H1 (cell line): ENCODE data around the gene TBC1D4. TPM values are rescaled to one million over a fixed set of nuclear protein-coding genes. Genes with fewer than 3 reads are reported as not detected.

Experiments
- GABPA ChIP-seq: IDR thresholded peaks from 2 replicates; pipeline ENCODE4 v1.6.1; 2011; ENCODE audit warnings: mild to moderate bottlenecking, low read length, moderate library complexity, borderline replicate concordance; ENCODE audit not compliant: insufficient read depth
- polyA plus RNA-seq, 7 experiments: library from polyadenylated mRNA; depleted of rRNA in 3 of 7; stranded (reverse) in 5 of 7; unstranded in 2 of 7; fragments of >200 nt in 5 of 7; fragments of 200-250 nt in 2 of 7; gene quantifications; 1 replicate in 5 of 7; 2 replicates in 1 of 7; 4 replicates in 1 of 7; pipeline versions ENCODE4 v1.2.1 to v1.2.3, GENCODE V29; 2011 to 2013; ENCODE audit warnings: missing spikeins in 2 of 7, mixed read lengths in 2 of 7
- total RNA-seq: library from RNA; stranded (reverse); fragmentation: NEBNext Ultra II Directional; extraction: Animal tissue kit (Norgen Biotek cat#: 25700); gene quantifications from 2 replicates; pipeline ENCODE4 v1.2.1, GENCODE V29; 2021

The TBC1D4 gene
- total and polyA plus RNA-seq, 2 of the 8 experiments (the other 6 are each of a cell fraction or from before 2014, with no cell fraction given), result 16.7 to 39.0 TPM

GRCh38 chr13:75324413-75324940 lies 157.5 kb downstream of the TBC1D4 start (continued):
- no peak for TF ChIP-seq GABPA
